SK-N-MC (cell line): ENCODE measurements around the gene TACR1.

Experiments
- EZH2 ChIP-seq: fragments of 200-600 bp; sonication (generic); IDR thresholded peaks from one replicate; pipeline ENCODE4 v1.6.1; 2017; ENCODE audit warnings: antibody characterized with exemption
- POLR2AphosphoS5 ChIP-seq: IDR thresholded peaks from 2 replicates; pipeline ENCODE4 v1.6.1; 2012; ENCODE audit warnings: mild to moderate bottlenecking, low read depth, low read length, borderline replicate concordance

GRCh38 chr2:75094405-75094804, 104.9 kb downstream of the TACR1 start:
- TF ChIP-seq EZH2 (no peak), POLR2AphosphoS5 (no peak)
